IMR-90 (cell line): ENCODE results near the gene C10orf71. TPM values are rescaled to one million over a fixed set of nuclear protein-coding genes. Genes with fewer than 3 reads are reported as not detected.

ENCODE experiments used
- ATAC-seq: fragments of 200-7000 bp; cut with Tn5 transposase; 2 replicates; pipeline ENCODE4 v1.9.1; 2020; ENCODE audit warnings: low read depth, mild to moderate bottlenecking, moderate library complexity
- BruUV-seq: library from RNA; stranded (reverse); fragments of 400-500 nt; replicated peaks from 2 replicates; lab custom pipeline; 2021; lab: Mats Ljungman, UMichigan
- CTCF ChIA-PET: fragments of 300-600 bp; formaldehyde crosslinking; extraction: SDS; loops from one replicate; lab custom pipeline; 2021; ENCODE audit warnings: antibody characterized with exemption; lab: Yijun Ruan, JAX
- POLR2A ChIA-PET: fragments of 300-600 bp; sonication (Branson Sonifier 250); formaldehyde crosslinking; loops from one replicate; lab custom pipeline; 2022; ENCODE audit warnings: antibody characterized with exemption; ENCODE audit not compliant: unreplicated experiment; lab: Charles Lee
- DNase-seq: peaks from one replicate; pipeline ENCODE4 v3.0.0; 2013
- H2AFZ ChIP-seq: replicated peaks from 2 replicates; pipeline ENCODE3; 2013; ENCODE audit warnings: low read length, mild to moderate bottlenecking; ENCODE audit not compliant: poor library complexity
- H2AK5ac ChIP-seq: 2 replicates; pipeline ENCODE4 v1.6.1; 2013; ENCODE audit warnings: low read depth, low read length, inconsistent platforms
- H2AK9ac ChIP-seq: replicated peaks from 2 replicates; pipeline ENCODE3; 2013; ENCODE audit warnings: mild to moderate bottlenecking, low read depth, low read length, moderate library complexity; ENCODE audit not compliant: poor library complexity
- H2BK120ac ChIP-seq: 2 replicates; pipeline ENCODE4 v1.6.1; 2013; ENCODE audit warnings: low read depth, low read length, inconsistent platforms
- H2BK15ac ChIP-seq: 3 replicates; pipeline ENCODE4 v1.6.1; 2013; ENCODE audit warnings: low read depth, low read length, inconsistent platforms
- H2BK20ac ChIP-seq: 2 replicates; pipeline ENCODE4 v1.6.1; 2013; ENCODE audit warnings: low read depth, mild to moderate bottlenecking, inconsistent platforms, low read length, moderate library complexity
- H2BK5ac ChIP-seq: 2 replicates; pipeline ENCODE4 v1.6.1; 2013; ENCODE audit warnings: mild to moderate bottlenecking, low read depth, low read length, inconsistent platforms; ENCODE audit not compliant: poor library complexity, severe bottlenecking
- H3K14ac ChIP-seq: replicated peaks from 2 replicates; pipeline ENCODE4 v1.6.1; 2013; ENCODE audit warnings: low read depth, low read length, inconsistent platforms
- H3K18ac ChIP-seq: 2 replicates; pipeline ENCODE4 v1.6.1; 2013; ENCODE audit warnings: low read depth, low read length, control low read depth
- H3K23ac ChIP-seq: 2 replicates; pipeline ENCODE4 v1.6.1; 2013; ENCODE audit warnings: low read depth, low read length, inconsistent platforms
- H3K27ac ChIP-seq: 2 replicates; pipeline ENCODE4 v1.5.1; 2013; ENCODE audit warnings: mild to moderate bottlenecking, control low read depth, low read length; ENCODE audit not compliant: insufficient read depth
- H3K27me3 ChIP-seq: 2 replicates; pipeline ENCODE4 v1.6.1; 2013; ENCODE audit warnings: low read length; ENCODE audit not compliant: control insufficient read depth, insufficient read depth
- H3K36me3 ChIP-seq: 2 replicates; pipeline ENCODE4 v1.6.1; 2013; ENCODE audit warnings: low read length, mixed read lengths; ENCODE audit not compliant: control insufficient read depth, insufficient read depth
- H3K4ac ChIP-seq: 2 replicates; pipeline ENCODE4 v1.6.1; 2013; ENCODE audit warnings: low read depth, low read length, inconsistent platforms
- H3K4me1 ChIP-seq: 2 replicates; pipeline ENCODE4 v1.6.1; 2013; ENCODE audit warnings: low read length, mixed read lengths; ENCODE audit not compliant: control insufficient read depth, insufficient read depth
- H3K4me2 ChIP-seq: 2 replicates; pipeline ENCODE4 v1.6.1; 2013; ENCODE audit warnings: low read depth, mild to moderate bottlenecking, control low read depth, low read length, moderate library complexity
- H3K4me3 ChIP-seq: 2 replicates; pipeline ENCODE4 v1.5.1; 2013; ENCODE audit warnings: low read depth, mild to moderate bottlenecking, control low read depth, low read length, moderate library complexity; ENCODE audit not compliant: insufficient read depth
- H3K56ac ChIP-seq: 2 replicates; pipeline ENCODE4 v1.6.1; 2013; ENCODE audit warnings: low read length, inconsistent platforms; ENCODE audit not compliant: insufficient read depth; ENCODE audit errors: extremely low read depth
- H3K79me1 ChIP-seq, 2 experiments: 2 replicates each; pipeline ENCODE4 v1.6.1; 2013; ENCODE audit warnings: low read length in 2 of 2, inconsistent platforms in 1 of 2, low read depth in 1 of 2
- H3K9ac ChIP-seq: 2 replicates; pipeline ENCODE4 v1.6.1; 2013; ENCODE audit warnings: low read depth, low read length, control low read depth
- H3K9me1 ChIP-seq: 2 replicates; pipeline ENCODE4 v1.6.1; 2013; ENCODE audit warnings: low read length, inconsistent platforms; ENCODE audit not compliant: insufficient read depth
- H3K9me3 ChIP-seq: 2 replicates; pipeline ENCODE4 v1.6.1; 2013; ENCODE audit warnings: low read length; ENCODE audit not compliant: control insufficient read depth, insufficient read depth
- H4K20me1 ChIP-seq: 2 replicates; pipeline ENCODE4 v1.6.1; 2013; ENCODE audit warnings: low read length, inconsistent platforms; ENCODE audit not compliant: insufficient read depth
- H4K5ac ChIP-seq: 2 replicates; pipeline ENCODE4 v1.6.1; 2013; ENCODE audit warnings: mild to moderate bottlenecking, low read depth, low read length, control low read depth
- H4K8ac ChIP-seq, 2 experiments: 2 replicates each; pipeline ENCODE4 v1.6.1; 2013; ENCODE audit warnings: low read depth in 2 of 2, low read length in 2 of 2, control low read depth in 1 of 2, inconsistent platforms in 1 of 2
- H4K91ac ChIP-seq: 2 replicates; pipeline ENCODE4 v1.6.1; 2013; ENCODE audit warnings: low read depth, low read length, inconsistent platforms; ENCODE audit not compliant: insufficient read depth
- BHLHE40 ChIP-seq: fragments of 150-350 bp; IDR thresholded peaks from 2 replicates; pipeline ENCODE4 v1.6.1; 2016; ENCODE audit warnings: mild to moderate bottlenecking, low read depth, low read length
- CEBPB ChIP-seq: IDR thresholded peaks from 2 replicates; pipeline ENCODE4 v1.6.1; 2012; ENCODE audit warnings: low read depth, low read length, improper control_type of control experiment
- CHD1 ChIP-seq: IDR thresholded peaks from 2 replicates; pipeline ENCODE4 v1.6.1; 2012; ENCODE audit warnings: low read depth, low read length, improper control_type of control experiment
- FOS ChIP-seq: fragments of 150-350 bp; IDR thresholded peaks from 2 replicates; pipeline ENCODE4 v1.6.1; 2016; ENCODE audit warnings: low read depth, low read length
- MAZ ChIP-seq: IDR thresholded peaks from 2 replicates; pipeline ENCODE4 v1.6.1; 2012; ENCODE audit warnings: low read depth, mild to moderate bottlenecking, low read length, improper control_type of control experiment, moderate library complexity, borderline replicate concordance
- MXI1 ChIP-seq: IDR thresholded peaks from 2 replicates; pipeline ENCODE4 v1.6.1; 2012; ENCODE audit warnings: low read depth, mild to moderate bottlenecking, low read length, moderate library complexity, borderline replicate concordance
- NFE2L2 ChIP-seq: fragments of 150-350 bp; IDR thresholded peaks from 2 replicates; pipeline ENCODE4 v1.6.1; 2016; ENCODE audit warnings: low read depth, mild to moderate bottlenecking, low read length
- POLR2A ChIP-seq: IDR thresholded peaks from 2 replicates; pipeline ENCODE4 v1.6.1; 2012; ENCODE audit warnings: mild to moderate bottlenecking, low read depth, low read length
- RAD21 ChIP-seq: IDR thresholded peaks from 2 replicates; pipeline ENCODE4 v1.6.1; 2012; ENCODE audit warnings: low read length, improper control_type of control experiment
- RCOR1 ChIP-seq: IDR thresholded peaks from 2 replicates; pipeline ENCODE4 v1.6.1; 2012; ENCODE audit warnings: mild to moderate bottlenecking, low read length, improper control_type of control experiment; ENCODE audit not compliant: insufficient replicate concordance
- RFX5 ChIP-seq: IDR thresholded peaks from 2 replicates; pipeline ENCODE4 v1.8.0; 2012; ENCODE audit warnings: low read depth, mild to moderate bottlenecking, low read length, moderate library complexity
- SMC3 ChIP-seq: fragments of 150-350 bp; IDR thresholded peaks from 2 replicates; pipeline ENCODE4 v1.6.1; 2016; ENCODE audit warnings: low read depth, mild to moderate bottlenecking, antibody characterized with exemption, low read length, moderate library complexity
- WGBS, 2 experiments: methylation state at CpG; one replicate each; pipeline versions ENCODE4 v1.1.5 to v1.1.7; 2013; ENCODE audit warnings: missing lambda C conversion rate in 2 of 2; ENCODE audit not compliant: insufficient read length in 1 of 2; ENCODE audit errors: extremely low coverage in 2 of 2; 5-methylcytosine and 5-hydroxymethylcytosine counted together
- dilution Hi-C: fragments of 300-500 bp; cut with HindIII; formaldehyde crosslinking; loops from one replicate; pipeline ENCODE4 v1.14.3; 2018; ENCODE audit warnings: low sequenced_read_pairs; ENCODE audit not compliant: unreplicated experiment
- in situ Hi-C: fragments of 300-500 bp; cut with MboI; formaldehyde crosslinking; loops from 3 replicates; pipeline ENCODE4 v1.14.3; 2019; ENCODE audit warnings: low sequenced_read_pairs, inconsistent platforms, mixed read lengths
- intact Hi-C: fragments of 100-400 bp; cut with micrococcal nuclease; formaldehyde crosslinking; loops from 2 replicates; pipeline ENCODE4 v1.10.0; 2022
- polyA plus RNA-seq, 3 experiments: library from polyadenylated mRNA; depleted of rRNA; stranded (reverse); fragments of >200 nt; gene quantifications; 2 replicates each; pipeline ENCODE4 v1.2.3, GENCODE V29; 2012; ENCODE audit warnings: low replicate concordance in 1 of 3
- total RNA-seq: library from RNA; depleted of rRNA; stranded (reverse); fragments of >200 nt; gene quantifications from 2 replicates; pipeline ENCODE4 v1.2.3, GENCODE V29; 2012
- TF ChIP-seq, protein P1 (sequence below): fragments of 150-350 bp; IDR thresholded peaks from 2 replicates; pipeline ENCODE4 v1.6.1; 2017; ENCODE audit warnings: mild to moderate bottlenecking, antibody characterized with exemption, low read length, low read depth
- TF ChIP-seq, protein P2 (sequence below): fragments of 150-350 bp; IDR thresholded peaks from 2 replicates; pipeline ENCODE4 v1.6.1; 2016; ENCODE audit warnings: low read depth, mild to moderate bottlenecking, low read length, moderate library complexity, borderline replicate concordance

Gene C10orf71
- total and polyA plus RNA-seq, 2 of the 4 experiments (the other 2 are of a cell fraction), result not detected

DNA sequence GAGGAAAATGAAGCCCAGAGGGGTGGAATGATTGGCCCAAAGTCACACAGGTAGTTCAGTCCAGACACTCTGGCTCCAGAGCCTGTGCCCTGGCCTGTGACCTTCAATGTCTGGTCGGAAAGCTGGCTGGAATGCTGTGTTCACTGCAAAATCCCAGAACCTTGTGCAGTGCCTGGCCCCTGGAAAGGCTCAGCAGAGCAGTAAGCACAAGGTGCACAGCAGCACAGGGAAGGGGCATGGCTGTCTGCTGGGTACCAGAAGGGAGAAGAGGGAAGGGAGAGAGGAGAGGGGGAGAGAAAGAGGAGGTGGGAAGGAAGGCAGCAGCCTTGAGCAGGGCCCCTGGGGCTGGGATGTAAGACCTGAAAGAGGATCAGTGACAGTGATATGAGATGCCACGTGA, 28.4 kb upstream of the C10orf71 start:
- Histone ChIP-seq H3K18ac (no peak overlapping the region), H2BK5ac (no peak overlapping the region), H2AFZ (no peak overlapping the region), H4K5ac (no peak overlapping the region), H4K20me1 (no peaks in the 10 kb centered on the region), H2BK15ac (no peak overlapping the region), H4K91ac (no peak overlapping the region), H3K4ac (no peak overlapping the region), H3K4me2 (no peak overlapping the region), H3K79me1 (no peaks in the 10 kb centered on the region), H2AK5ac (no peak overlapping the region), H3K23ac (no peak overlapping the region), H3K56ac (no peak overlapping the region), H3K4me1 (no peaks in the 10 kb centered on the region), H2BK120ac (no peak overlapping the region), H2BK20ac (no peak overlapping the region), H3K36me3 (no peaks in the 10 kb centered on the region), H2AK9ac (no peak overlapping the region), H3K4me3 (no peak overlapping the region), H3K9me3 (no peaks in the 10 kb centered on the region), H3K9me1 (no peaks in the 10 kb centered on the region), H4K8ac (no peak overlapping the region), H3K14ac (no peak overlapping the region), H3K27ac (no peak overlapping the region), H3K9ac (no peak overlapping the region), H3K27me3 (peaks cover 13% of the 10 kb centered on the region)
- in situ Hi-C loops, result no loop called here
- ATAC-seq (no peak), DNase-seq (no peak)
- TF ChIP-seq RAD21, result no peak
- TF ChIP-seq MAZ, result no peak
- TF ChIP-seq, protein P1, sequence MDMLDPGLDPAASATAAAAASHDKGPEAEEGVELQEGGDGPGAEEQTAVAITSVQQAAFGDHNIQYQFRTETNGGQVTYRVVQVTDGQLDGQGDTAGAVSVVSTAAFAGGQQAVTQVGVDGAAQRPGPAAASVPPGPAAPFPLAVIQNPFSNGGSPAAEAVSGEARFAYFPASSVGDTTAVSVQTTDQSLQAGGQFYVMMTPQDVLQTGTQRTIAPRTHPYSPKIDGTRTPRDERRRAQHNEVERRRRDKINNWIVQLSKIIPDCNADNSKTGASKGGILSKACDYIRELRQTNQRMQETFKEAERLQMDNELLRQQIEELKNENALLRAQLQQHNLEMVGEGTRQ, result no peak
- no peak for TF ChIP-seq CEBPB
- TF ChIP-seq RCOR1, result no peak
- no peak for TF ChIP-seq CHD1
- no peak for TF ChIP-seq RFX5
- TF ChIP-seq BHLHE40, result no peak
- no peak for TF ChIP-seq MXI1
- TF ChIP-seq SMC3, result no peak
- TF ChIP-seq, protein P2, sequence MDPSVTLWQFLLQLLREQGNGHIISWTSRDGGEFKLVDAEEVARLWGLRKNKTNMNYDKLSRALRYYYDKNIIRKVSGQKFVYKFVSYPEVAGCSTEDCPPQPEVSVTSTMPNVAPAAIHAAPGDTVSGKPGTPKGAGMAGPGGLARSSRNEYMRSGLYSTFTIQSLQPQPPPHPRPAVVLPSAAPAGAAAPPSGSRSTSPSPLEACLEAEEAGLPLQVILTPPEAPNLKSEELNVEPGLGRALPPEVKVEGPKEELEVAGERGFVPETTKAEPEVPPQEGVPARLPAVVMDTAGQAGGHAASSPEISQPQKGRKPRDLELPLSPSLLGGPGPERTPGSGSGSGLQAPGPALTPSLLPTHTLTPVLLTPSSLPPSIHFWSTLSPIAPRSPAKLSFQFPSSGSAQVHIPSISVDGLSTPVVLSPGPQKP, result no peak
- TF ChIP-seq FOS, result no peak
- no peak for TF ChIP-seq POLR2A
- TF ChIP-seq NFE2L2, result no peak
- ChIA-PET CTCF (no interaction called here), POLR2A (no interaction called here)
- BruUV-seq, result no TSS peak
- WGBS, 2 experiments, result 0% methylated on average over 2 of the region's 2 CpGs; no CpG with 5 or more reads in 1 of the 2 experiments
- dilution Hi-C loops, result no loop called here
- intact Hi-C loops, result no loop called here
